Motor neuron (in vitro differentiated cells): ENCODE measurements around the gene PF4V1. TPM values are rescaled to one million over a fixed set of nuclear protein-coding genes. Genes with fewer than 3 reads are reported as not detected.

Experiments
- ATAC-seq, 8 experiments: fragments of 200-7000 bp; cut with Tn5 transposase; replicated peaks in 6 of 8; 2 replicates each; pipeline ENCODE4 v1.8.0; 2021; ENCODE audit warnings: mild to moderate bottlenecking in 8 of 8, moderate library complexity in 8 of 8
- H3K27ac ChIP-seq, 2 donors: fragments of 250-450 bp; sonication (Bioruptor Pico); 2 replicates each; pipeline ENCODE4 v1.9.0; 2021; ENCODE audit warnings: antibody characterized with exemption in 2 of 2, mild to moderate bottlenecking in 2 of 2, moderate library complexity in 1 of 2
- H3K4me1 ChIP-seq, 2 donors: fragments of 250-450 bp; sonication (Bioruptor Pico); replicated peaks in 1 of 2; 2 replicates each; pipeline ENCODE4 v1.6.1; 2021; ENCODE audit warnings: antibody characterized with exemption in 2 of 2, mild to moderate bottlenecking in 2 of 2, moderate library complexity in 1 of 2
- H3K4me3 ChIP-seq, 5 donors: fragments of 250-450 bp; sonication (Bioruptor Pico); 2 replicates each; pipeline ENCODE4 v1.9.0; 2021; ENCODE audit warnings: antibody characterized with exemption in 5 of 5, mild to moderate bottlenecking in 5 of 5, moderate library complexity in 4 of 5
- WGBS, 10 experiments: fragments of 450-650 bp; shearing (Covaris generic); methylation state at CpG; one replicate each; pipeline ENCODE4 v1.0.0; 2022; 5-methylcytosine and 5-hydroxymethylcytosine counted together
- in situ Hi-C, 9 experiments: fragments of 400-800 bp; cut with MboI; loops; one replicate each; pipeline ENCODE4 v1.15.0; 2021; ENCODE audit warnings: low sequenced_read_pairs in 9 of 9, low pct_unique_long_range_greater_than_20kb in 2 of 9; ENCODE audit not compliant: unreplicated experiment in 9 of 9
- total RNA-seq, 8 experiments: library from RNA; unstranded; fragments of 300-600 nt; gene quantifications; 2 replicates each; pipeline versions ENCODE4 v1.2.3 to v1.2.4, GENCODE V29; 2022

Gene PF4V1
- total RNA-seq, 8 experiments from 2014 or later, result not detected

DNA sequence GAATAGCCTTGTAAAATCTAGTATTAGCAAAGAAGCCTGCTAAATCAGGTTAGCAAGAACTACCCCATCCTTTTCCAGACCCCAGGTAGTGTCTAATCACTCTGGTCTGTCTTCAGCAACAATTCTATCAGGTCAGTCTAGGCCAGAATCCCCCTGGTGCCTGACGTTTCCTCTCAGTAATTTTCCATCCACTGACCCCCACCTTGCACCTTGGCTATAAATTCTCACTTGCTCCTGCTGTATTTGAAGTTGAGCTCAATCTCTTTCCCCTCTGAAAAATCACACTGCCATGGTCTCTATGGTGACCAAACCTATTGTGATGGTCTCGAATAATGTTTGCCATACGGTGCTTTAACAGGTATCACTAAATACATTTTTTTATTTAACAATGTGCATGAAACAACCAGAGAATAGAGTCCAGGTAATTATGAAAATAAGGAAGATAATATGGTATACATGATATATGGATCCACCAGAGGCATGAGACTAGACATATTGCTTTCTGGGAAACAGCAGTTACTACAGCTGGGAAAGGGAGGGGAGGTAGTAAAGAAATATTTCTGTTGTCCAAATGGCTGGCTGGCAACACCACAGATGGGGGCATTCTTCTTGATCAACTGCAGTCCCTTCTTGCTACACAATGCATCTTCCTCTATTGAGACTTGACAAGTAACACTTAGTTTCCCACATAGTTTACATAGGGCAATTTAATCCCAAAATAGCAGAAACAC is 49.9 kb downstream of the PF4V1 start:
- no peak overlapping the region for H3K27ac ChIP-seq
- no peak overlapping the region for H3K4me3 ChIP-seq
- H3K4me1 ChIP-seq, result peaks cover 0 to 14% of the 10 kb centered on the region in 2 donors
- WGBS, 10 experiments, result 22 to 83% (median 47%) methylated on average over 1 to 3 of the region's 3 CpGs; no CpG with 5 or more reads in 3 of the 10 experiments
- ATAC-seq, result peak in 5 of 8 experiments; percentile 69 to 90 (median 85)
- in situ Hi-C loops, result no loop called here

Other genes starting within 250 kb of the PF4V1 start
- gene RASSF6, start 232.9 kb upstream of the PF4V1 start, total RNA-seq, result under 1 TPM in 6 of 8 experiments, not detected in 2; under 0.01 to 0.71 (median 0.25) TPM
- gene CXCL8, start 112.7 kb upstream of the PF4V1 start, total RNA-seq, result 100 to 1,000 TPM in 1 of 8 experiments, 10 to 100 TPM in 1, 1 to 10 TPM in 2, under 1 TPM in 2, not detected in 2; 0.25 to 115 (median 3.6) TPM
- 1 to 10 TPM in 1 of 8 experiments, under 1 TPM in 3, not detected in 4; 0.16 to 6.8 (median 0.28) TPM for gene CXCL6, start 16.6 kb upstream of the PF4V1 start, total RNA-seq
- gene CXCL1, start 16.1 kb downstream of the PF4V1 start, total RNA-seq, result 10 to 100 TPM in 1 of 8 experiments, 1 to 10 TPM in 3, under 1 TPM in 3, not detected in 1; 0.18 to 50.5 (median 2.5) TPM
- not detected for gene PF4, start 128.7 kb downstream of the PF4V1 start, total RNA-seq
- gene PPBP, start 134.9 kb downstream of the PF4V1 start, total RNA-seq, result not detected
- under 1 TPM in 4 of 8 experiments, not detected in 4; 0.14 to 0.17 (median 0.15) TPM for gene CXCL5, start 145.4 kb downstream of the PF4V1 start, total RNA-seq
- 1 to 10 TPM in 5 of 8 experiments, under 1 TPM in 3; 0.45 to 4.9 (median 1.3) TPM for gene CXCL3, start 185.4 kb downstream of the PF4V1 start, total RNA-seq
- gene CXCL2, start 245.9 kb downstream of the PF4V1 start, total RNA-seq, result 1 to 10 TPM in 5 of 8 experiments, under 1 TPM in 3; 0.60 to 6.2 (median 1.6) TPM